ENCODE data around the gene CSF1R.

Gene CSF1R

GRCh38 chr5:150062216-150062922 lies 24.0 kb downstream of the CSF1R start:
- 0 out of 2 replicates have a peak, but pooled peaks cover 3% of the 10 kb centered on the region for H3F3A ChIP-seq (ENCODE audit: control insufficient read depth, insufficient read depth)
- H3K9me3 ChIP-seq (ENCODE audit: control insufficient read depth, insufficient read depth, low read length): no peaks in the 10 kb centered on the region
- no peak overlapping the region for H3K27ac ChIP-seq (ENCODE audit: low read depth, low read length)
- no peak overlapping the region for H3K4me3 ChIP-seq (ENCODE audit: low read length)
- peaks cover 12% of the 10 kb centered on the region; the same call in 1 of the 2 replicates for H3K27me3 ChIP-seq (ENCODE audit: control insufficient read depth, low read length)
- H3K9me2 ChIP-seq (replicated peaks; ENCODE audit: control insufficient read depth, low read length): no peaks in the 10 kb centered on the region
- TF ChIP-seq CTCF (IDR thresholded peaks at IDR 0.05; ENCODE audit: low read depth, low read length, poor library complexity, severe bottlenecking) (no peak), EZH2phosphoT487 (IDR thresholded peaks at IDR 0.05; ENCODE audit: borderline replicate concordance, low read length) (no peak)
- no peaks in the 10 kb centered on the region for H3K79me2 ChIP-seq (ENCODE audit: control insufficient read depth, low read length)
- no peak overlapping the region for H3K4me2 ChIP-seq (ENCODE audit: low read length)
- H3K4me1 ChIP-seq (ENCODE audit: control insufficient read depth, low read length): peaks cover 6% of the 10 kb centered on the region
- H3K36me3 ChIP-seq (ENCODE audit: control insufficient read depth, low read length): no peaks in the 10 kb centered on the region
- no peaks in the 10 kb centered on the region for H4K20me1 ChIP-seq (ENCODE audit: control insufficient read depth, insufficient read depth, low read depth, low read length)

GRCh38 chr5:150061538-150061995 lies 24.8 kb downstream of the CSF1R start:
- 0 out of 2 replicates have a peak, but pooled peaks cover 3% of the 10 kb centered on the region for H3F3A ChIP-seq (ENCODE audit: control insufficient read depth, insufficient read depth)
- H3K9me2 ChIP-seq (replicated peaks; ENCODE audit: control insufficient read depth, low read length): no peaks in the 10 kb centered on the region
- TF ChIP-seq EZH2phosphoT487 (IDR thresholded peaks at IDR 0.05; ENCODE audit: borderline replicate concordance, low read length) (no peak), CTCF (IDR thresholded peaks at IDR 0.05; ENCODE audit: low read depth, low read length, poor library complexity, severe bottlenecking) (no peak)
- no peak overlapping the region for H3K4me3 ChIP-seq (ENCODE audit: low read length)
- peaks cover 12% of the 10 kb centered on the region; the same call in 1 of the 2 replicates for H3K27me3 ChIP-seq (ENCODE audit: control insufficient read depth, low read length)
- H3K9me3 ChIP-seq (ENCODE audit: control insufficient read depth, insufficient read depth, low read length): no peaks in the 10 kb centered on the region
- H3K4me2 ChIP-seq (ENCODE audit: low read length): no peak overlapping the region
- no peaks in the 10 kb centered on the region for H4K20me1 ChIP-seq (ENCODE audit: control insufficient read depth, insufficient read depth, low read depth, low read length)
- no peak overlapping the region for H3K27ac ChIP-seq (ENCODE audit: low read depth, low read length)
- H3K4me1 ChIP-seq (ENCODE audit: control insufficient read depth, low read length): peaks cover 6% of the 10 kb centered on the region
- H3K36me3 ChIP-seq (ENCODE audit: control insufficient read depth, low read length): no peaks in the 10 kb centered on the region
- no peaks in the 10 kb centered on the region for H3K79me2 ChIP-seq (ENCODE audit: control insufficient read depth, low read length)

DNA sequence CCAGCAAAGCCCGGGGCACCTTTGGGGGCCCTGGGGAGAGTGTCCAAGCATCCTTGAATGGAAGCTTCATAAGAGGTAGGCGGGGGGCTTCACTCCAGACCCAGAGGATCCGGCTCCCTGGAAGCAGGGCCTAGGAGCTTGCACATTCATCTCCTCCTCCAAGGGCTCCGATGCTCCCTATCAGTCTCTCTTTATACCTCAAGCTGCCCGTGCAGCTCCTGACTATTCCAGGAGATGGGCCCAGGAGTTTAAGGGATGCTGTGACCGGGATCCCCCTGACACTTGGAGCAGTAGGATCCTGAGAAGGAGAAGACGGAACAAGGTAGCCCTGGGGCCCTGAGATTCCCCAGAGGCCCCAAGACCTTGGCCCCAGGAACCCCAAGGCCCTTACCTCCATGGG lies 25.9 kb downstream of the CSF1R start:
- H3K4me1 ChIP-seq (ENCODE audit: control insufficient read depth, low read length): peaks cover 6% of the 10 kb centered on the region
- no peak overlapping the region for H3K4me2 ChIP-seq (ENCODE audit: low read length)
- H3K27me3 ChIP-seq (ENCODE audit: control insufficient read depth, low read length): peaks cover 9% of the 10 kb centered on the region; the same call in 1 of the 2 replicates
- H3K9me2 ChIP-seq (replicated peaks; ENCODE audit: control insufficient read depth, low read length): no peaks in the 10 kb centered on the region
- H3K27ac ChIP-seq (ENCODE audit: low read depth, low read length): no peak overlapping the region
- TF ChIP-seq CTCF (IDR thresholded peaks at IDR 0.05; ENCODE audit: low read depth, low read length, poor library complexity, severe bottlenecking): no peak
- TF ChIP-seq EZH2phosphoT487 (IDR thresholded peaks at IDR 0.05; ENCODE audit: borderline replicate concordance, low read length): no peak
- no peaks in the 10 kb centered on the region for H3K79me2 ChIP-seq (ENCODE audit: control insufficient read depth, low read length)
- 0 out of 2 replicates have a peak, but pooled peaks cover 3% of the 10 kb centered on the region for H3F3A ChIP-seq (ENCODE audit: control insufficient read depth, insufficient read depth)
- no peak overlapping the region for H3K4me3 ChIP-seq (ENCODE audit: low read length)
- no peaks in the 10 kb centered on the region for H4K20me1 ChIP-seq (ENCODE audit: control insufficient read depth, insufficient read depth, low read depth, low read length)
- H3K9me3 ChIP-seq (ENCODE audit: control insufficient read depth, insufficient read depth, low read length): no peaks in the 10 kb centered on the region
- H3K36me3 ChIP-seq (ENCODE audit: control insufficient read depth, low read length): peaks cover under 1% of the 10 kb centered on the region; the same call in 1 of the 2 replicates

All from DOHH2 (cell line).